ENCODE measurements around the gene NCOR2. TPM values are rescaled to one million over a fixed set of nuclear protein-coding genes. Genes with fewer than 3 reads are reported as not detected.

Gene NCOR2
- total RNA-seq, 1 donor from 2014 or later = 32.9 TPM

- no peaks in the 10 kb centered on the region for H3K9me3 ChIP-seq (ENCODE audit: control insufficient read depth in 3 of 3, low read length in 3 of 3)
- no peak overlapping the region for H3K27ac ChIP-seq (ENCODE audit: low read depth, low read length)
These were observed 31.9 kb upstream of the NCOR2 start for GRCh38 chr12:124599074-124599999.

GRCh38 chr12:124597041-124597440, 29.6 kb upstream of the NCOR2 start:
- H3K4me3 ChIP-seq (ENCODE audit: low read length in 3 of 3) = no peak overlapping the region
- no peaks in the 10 kb centered on the region for H3K9me3 ChIP-seq (ENCODE audit: control insufficient read depth in 3 of 3, low read length in 3 of 3)
- no peaks in the 10 kb centered on the region for H3K27me3 ChIP-seq (ENCODE audit: control insufficient read depth in 3 of 3, insufficient read depth in 3 of 3, low read length in 3 of 3)
- no peak overlapping the region for H3K9ac ChIP-seq (ENCODE audit: low read depth in 1 of 3, low read length in 3 of 3)
- H3K27ac ChIP-seq (ENCODE audit: low read depth, low read length) = no peak overlapping the region
- no peaks in the 10 kb centered on the region for H3K4me1 ChIP-seq (ENCODE audit: control insufficient read depth in 3 of 3, insufficient read depth in 3 of 3, low read length in 3 of 3)
- H3K36me3 ChIP-seq (ENCODE audit: control insufficient read depth in 3 of 3, insufficient read depth in 3 of 3, low read length in 3 of 3) = no peaks in the 10 kb centered on the region

More at GRCh38 chr12:124599074-124599999, 31.9 kb upstream of the NCOR2 start:
- Histone ChIP-seq H3K4me3 (ENCODE audit: low read length in 3 of 3) (no peak overlapping the region), H3K9ac (ENCODE audit: low read depth in 1 of 3, low read length in 3 of 3) (no peak overlapping the region), H3K27me3 (ENCODE audit: control insufficient read depth in 3 of 3, insufficient read depth in 3 of 3, low read length in 3 of 3) (no peaks in the 10 kb centered on the region), H3K4me1 (ENCODE audit: control insufficient read depth in 3 of 3, insufficient read depth in 3 of 3, low read length in 3 of 3) (no peaks in the 10 kb centered on the region), H3K36me3 (ENCODE audit: control insufficient read depth in 3 of 3, insufficient read depth in 3 of 3, low read length in 3 of 3) (no peaks in the 10 kb centered on the region)

DNA sequence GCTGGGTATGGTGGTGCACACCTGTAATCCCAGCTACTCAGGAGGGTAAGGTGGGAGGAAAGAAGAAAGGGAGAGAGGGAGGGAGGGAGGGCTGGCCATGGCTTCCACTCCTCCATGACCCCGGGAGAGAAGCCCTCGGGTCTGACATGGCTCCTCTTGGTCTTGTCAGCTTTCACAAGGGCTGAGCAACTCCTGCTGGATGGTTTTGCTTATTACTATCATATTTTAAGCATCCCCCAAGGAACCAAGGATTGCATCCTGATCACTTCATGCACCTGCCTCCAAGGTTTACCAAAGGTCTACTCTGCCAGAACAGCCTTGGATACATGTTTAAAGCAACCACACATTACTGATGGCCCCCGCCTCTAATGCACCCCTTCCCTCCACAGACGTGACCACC, 28.0 kb upstream of the NCOR2 start:
- no peak overlapping the region for H3K27ac ChIP-seq (ENCODE audit: low read depth, low read length)
- no peaks in the 10 kb centered on the region for H3K27me3 ChIP-seq (ENCODE audit: control insufficient read depth in 3 of 3, insufficient read depth in 3 of 3, low read length in 3 of 3)
- H3K4me1 ChIP-seq (ENCODE audit: control insufficient read depth in 3 of 3, insufficient read depth in 3 of 3, low read length in 3 of 3) = no peaks in the 10 kb centered on the region
- no peaks in the 10 kb centered on the region for H3K36me3 ChIP-seq (ENCODE audit: control insufficient read depth in 3 of 3, insufficient read depth in 3 of 3, low read length in 3 of 3)
- no peaks in the 10 kb centered on the region for H3K9me3 ChIP-seq (ENCODE audit: control insufficient read depth in 3 of 3, low read length in 3 of 3)
- H3K4me3 ChIP-seq (ENCODE audit: low read length in 3 of 3) = no peak overlapping the region
- H3K9ac ChIP-seq (ENCODE audit: low read depth in 1 of 3, low read length in 3 of 3) = no peak overlapping the region

GRCh38 chr12:124594851-124595250, 27.4 kb upstream of the NCOR2 start:
- H3K36me3 ChIP-seq (ENCODE audit: control insufficient read depth in 3 of 3, insufficient read depth in 3 of 3, low read length in 3 of 3) = no peaks in the 10 kb centered on the region
- no peaks in the 10 kb centered on the region for H3K9me3 ChIP-seq (ENCODE audit: control insufficient read depth in 3 of 3, low read length in 3 of 3)
- H3K27me3 ChIP-seq (ENCODE audit: control insufficient read depth in 3 of 3, insufficient read depth in 3 of 3, low read length in 3 of 3) = no peaks in the 10 kb centered on the region
- no peak overlapping the region for H3K27ac ChIP-seq (ENCODE audit: low read depth, low read length)
- no peak overlapping the region for H3K9ac ChIP-seq (ENCODE audit: low read depth in 1 of 3, low read length in 3 of 3)
- no peak overlapping the region for H3K4me3 ChIP-seq (ENCODE audit: low read length in 3 of 3)
- no peaks in the 10 kb centered on the region for H3K4me1 ChIP-seq (ENCODE audit: control insufficient read depth in 3 of 3, insufficient read depth in 3 of 3, low read length in 3 of 3)

- peaks cover 1 to 7% (median 3%) of the 10 kb centered on the region in 3 donors for H3K4me1 ChIP-seq (ENCODE audit: control insufficient read depth in 3 of 3, insufficient read depth in 3 of 3, low read length in 3 of 3)
- no peak overlapping the region for H3K9ac ChIP-seq (ENCODE audit: low read depth in 1 of 3, low read length in 3 of 3)
- no peaks in the 10 kb centered on the region for H3K36me3 ChIP-seq (ENCODE audit: control insufficient read depth in 3 of 3, insufficient read depth in 3 of 3, low read length in 3 of 3)
- H3K4me3 ChIP-seq (ENCODE audit: low read length in 3 of 3) = no peak overlapping the region
- no peaks in the 10 kb centered on the region for H3K27me3 ChIP-seq (ENCODE audit: control insufficient read depth in 3 of 3, insufficient read depth in 3 of 3, low read length in 3 of 3)
- no peak overlapping the region for H3K27ac ChIP-seq (ENCODE audit: low read depth, low read length)
- H3K9me3 ChIP-seq (ENCODE audit: control insufficient read depth in 3 of 3, low read length in 3 of 3) = no peaks in the 10 kb centered on the region
These were observed 26.5 kb upstream of the NCOR2 start for GRCh38 chr12:124593851-124594401.

GRCh38 chr12:124593176-124593575, 25.8 kb upstream of the NCOR2 start:
- Histone ChIP-seq H3K27me3 (ENCODE audit: control insufficient read depth in 3 of 3, insufficient read depth in 3 of 3, low read length in 3 of 3) (no peaks in the 10 kb centered on the region), H3K9me3 (ENCODE audit: control insufficient read depth in 3 of 3, low read length in 3 of 3) (no peaks in the 10 kb centered on the region), H3K27ac (ENCODE audit: low read depth, low read length) (no peak overlapping the region), H3K9ac (ENCODE audit: low read depth in 1 of 3, low read length in 3 of 3) (no peak overlapping the region), H3K4me3 (ENCODE audit: low read length in 3 of 3) (no peak overlapping the region), H3K4me1 (ENCODE audit: control insufficient read depth in 3 of 3, insufficient read depth in 3 of 3, low read length in 3 of 3) (peaks cover 7 to 14% (median 7%) of the 10 kb centered on the region in 3 donors), H3K36me3 (ENCODE audit: control insufficient read depth in 3 of 3, insufficient read depth in 3 of 3, low read length in 3 of 3) (no peaks in the 10 kb centered on the region)

- Histone ChIP-seq H3K4me1 (ENCODE audit: control insufficient read depth in 3 of 3, insufficient read depth in 3 of 3, low read length in 3 of 3) (peaks cover 7 to 15% (median 7%) of the 10 kb centered on the region in 3 donors), H3K27ac (ENCODE audit: low read depth, low read length) (no peak overlapping the region), H3K4me3 (ENCODE audit: low read length in 3 of 3) (no peak overlapping the region), H3K9ac (ENCODE audit: low read depth in 1 of 3, low read length in 3 of 3) (no peak overlapping the region), H3K36me3 (ENCODE audit: control insufficient read depth in 3 of 3, insufficient read depth in 3 of 3, low read length in 3 of 3) (no peaks in the 10 kb centered on the region), H3K27me3 (ENCODE audit: control insufficient read depth in 3 of 3, insufficient read depth in 3 of 3, low read length in 3 of 3) (no peaks in the 10 kb centered on the region), H3K9me3 (ENCODE audit: control insufficient read depth in 3 of 3, low read length in 3 of 3) (no peaks in the 10 kb centered on the region)
These were observed 25.2 kb upstream of the NCOR2 start for GRCh38 chr12:124592481-124593160.

DNA sequence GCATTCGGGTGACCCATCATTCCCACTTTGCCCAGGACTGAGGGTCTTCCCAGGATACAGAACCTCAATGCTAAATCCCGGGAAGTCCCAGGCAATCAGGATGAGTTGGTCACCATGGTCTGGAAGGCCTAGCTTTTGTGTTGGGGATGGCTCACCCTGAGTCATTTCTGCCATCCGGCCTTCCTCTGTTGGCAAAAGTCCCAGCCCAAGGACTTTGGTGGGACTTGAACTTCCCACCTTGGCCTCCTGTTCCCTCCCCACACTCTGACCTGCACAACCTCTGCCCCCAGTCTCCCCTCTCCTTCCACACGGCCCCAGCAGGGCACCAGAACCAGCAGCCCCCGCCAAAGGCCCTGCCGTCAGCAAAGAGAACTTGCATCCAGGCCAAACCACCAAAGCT, 24.6 kb upstream of the NCOR2 start:
- Histone ChIP-seq H3K27ac (ENCODE audit: low read depth, low read length) (no peak overlapping the region), H3K4me1 (ENCODE audit: control insufficient read depth in 3 of 3, insufficient read depth in 3 of 3, low read length in 3 of 3) (peaks cover 7 to 20% (median 7%) of the 10 kb centered on the region in 3 donors), H3K27me3 (ENCODE audit: control insufficient read depth in 3 of 3, insufficient read depth in 3 of 3, low read length in 3 of 3) (no peaks in the 10 kb centered on the region), H3K36me3 (ENCODE audit: control insufficient read depth in 3 of 3, insufficient read depth in 3 of 3, low read length in 3 of 3) (no peaks in the 10 kb centered on the region), H3K9ac (ENCODE audit: low read depth in 1 of 3, low read length in 3 of 3) (no peak overlapping the region), H3K4me3 (ENCODE audit: low read length in 3 of 3) (no peak overlapping the region), H3K9me3 (ENCODE audit: control insufficient read depth in 3 of 3, low read length in 3 of 3) (no peaks in the 10 kb centered on the region)

DNA sequence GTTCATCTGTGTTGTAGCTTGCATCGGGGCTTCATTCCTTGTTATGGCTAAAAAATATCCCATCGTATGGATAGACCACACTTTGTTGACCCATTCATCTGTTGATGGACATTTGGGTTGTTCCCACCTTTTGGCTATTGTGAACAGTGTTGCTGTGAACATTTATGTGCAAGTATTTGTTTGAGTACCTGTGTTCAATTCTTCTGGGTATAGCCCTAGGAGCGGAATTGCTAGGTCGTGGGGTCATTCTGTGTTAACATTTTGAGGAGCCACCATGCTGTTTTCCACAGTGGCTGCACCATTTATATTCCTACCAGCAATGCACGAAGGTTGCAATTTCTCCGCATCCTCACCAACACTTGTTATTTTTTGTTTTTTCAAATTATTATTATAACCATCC, 23.0 kb upstream of the NCOR2 start:
- Histone ChIP-seq H3K27ac (ENCODE audit: low read depth, low read length) (no peak overlapping the region), H3K27me3 (ENCODE audit: control insufficient read depth in 3 of 3, insufficient read depth in 3 of 3, low read length in 3 of 3) (no peaks in the 10 kb centered on the region), H3K4me1 (ENCODE audit: control insufficient read depth in 3 of 3, insufficient read depth in 3 of 3, low read length in 3 of 3) (peaks cover 11 to 27% (median 15%) of the 10 kb centered on the region in 3 donors)

More for the DNA sequence above, 23.0 kb upstream of the NCOR2 start:
- Histone ChIP-seq H3K9me3 (ENCODE audit: control insufficient read depth in 3 of 3, low read length in 3 of 3) (no peaks in the 10 kb centered on the region), H3K36me3 (ENCODE audit: control insufficient read depth in 3 of 3, insufficient read depth in 3 of 3, low read length in 3 of 3) (no peaks in the 10 kb centered on the region), H3K9ac (ENCODE audit: low read depth in 1 of 3, low read length in 3 of 3) (no peak overlapping the region), H3K4me3 (ENCODE audit: low read length in 3 of 3) (no peak overlapping the region)
